Measurements from ENCODE around the gene NUTM1.
A peak's percentile ranks its signal among the peaks of the same experiment; 100 is the strongest.

Gene NUTM1

DNA sequence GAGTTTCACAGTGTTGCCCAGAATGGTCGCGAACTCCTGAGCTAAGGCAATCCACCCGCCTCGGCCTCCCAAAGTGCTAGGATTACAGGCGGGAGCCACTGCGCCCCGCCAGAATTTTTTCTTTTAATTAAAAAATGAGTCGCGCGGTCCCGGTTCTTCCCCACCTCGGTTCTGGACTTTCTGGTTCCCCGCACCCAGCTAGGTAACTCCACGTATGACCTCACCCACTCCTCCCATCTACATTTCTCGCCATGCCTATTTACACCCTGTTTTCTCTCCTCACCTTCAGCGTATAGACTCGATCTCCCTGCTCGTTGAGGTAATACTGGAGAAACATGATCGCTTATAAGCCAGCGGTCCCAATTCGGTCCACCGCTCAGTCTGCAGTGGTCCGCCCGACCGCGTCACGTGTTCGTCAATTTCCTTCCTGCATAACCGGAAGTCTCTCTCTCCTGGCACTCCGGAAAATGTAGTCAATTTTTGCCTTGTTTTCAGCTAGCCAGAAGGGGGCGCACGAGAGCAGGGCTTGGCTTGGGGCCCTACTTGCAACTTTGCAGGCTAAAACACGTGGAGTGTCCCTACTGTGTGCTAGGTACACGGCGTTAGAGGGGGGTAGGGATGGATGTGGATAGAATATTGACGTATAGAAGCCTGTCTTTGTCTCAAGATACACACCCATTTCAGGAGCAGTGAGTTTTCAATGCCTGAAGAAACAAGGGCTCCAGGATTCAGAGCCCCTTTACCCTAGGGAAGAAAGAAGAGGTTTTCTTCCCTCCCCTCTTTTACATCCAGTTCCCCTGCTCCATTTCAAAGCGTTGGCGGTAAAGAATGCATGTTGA, at the start of gene NUTM1, which contains the start of gene NOP10:
Gene NUTM1, plus strand, starts transcription at position 579 of the 839 bp plus-strand sequence. CDS start 382 bp downstream, outside the sequence.
Gene NOP10, minus strand, starts transcription at position 400 of the 839 bp plus-strand sequence. Its CDS starts 63 bp downstream, at position 337.
- DNase-seq (ENCODE audit: low read depth): peak; percentile 94

GRCh38 chr15:34297059-34297458, 46.1 kb upstream of the NUTM1 start:
- DNase-seq (ENCODE audit: low read depth): peak; percentile 7

- no peak for DNase-seq (ENCODE audit: low read depth)
Measured at GRCh38 chr15:34301058-34301457, 42.1 kb upstream of the NUTM1 start.

GRCh38 chr15:34304613-34305012, 38.5 kb upstream of the NUTM1 start:
- DNase-seq (ENCODE audit: low read depth): peak; percentile 76

GRCh38 chr15:34311563-34311962, 31.6 kb upstream of the NUTM1 start:
- DNase-seq (ENCODE audit: low read depth): no peak

DNA sequence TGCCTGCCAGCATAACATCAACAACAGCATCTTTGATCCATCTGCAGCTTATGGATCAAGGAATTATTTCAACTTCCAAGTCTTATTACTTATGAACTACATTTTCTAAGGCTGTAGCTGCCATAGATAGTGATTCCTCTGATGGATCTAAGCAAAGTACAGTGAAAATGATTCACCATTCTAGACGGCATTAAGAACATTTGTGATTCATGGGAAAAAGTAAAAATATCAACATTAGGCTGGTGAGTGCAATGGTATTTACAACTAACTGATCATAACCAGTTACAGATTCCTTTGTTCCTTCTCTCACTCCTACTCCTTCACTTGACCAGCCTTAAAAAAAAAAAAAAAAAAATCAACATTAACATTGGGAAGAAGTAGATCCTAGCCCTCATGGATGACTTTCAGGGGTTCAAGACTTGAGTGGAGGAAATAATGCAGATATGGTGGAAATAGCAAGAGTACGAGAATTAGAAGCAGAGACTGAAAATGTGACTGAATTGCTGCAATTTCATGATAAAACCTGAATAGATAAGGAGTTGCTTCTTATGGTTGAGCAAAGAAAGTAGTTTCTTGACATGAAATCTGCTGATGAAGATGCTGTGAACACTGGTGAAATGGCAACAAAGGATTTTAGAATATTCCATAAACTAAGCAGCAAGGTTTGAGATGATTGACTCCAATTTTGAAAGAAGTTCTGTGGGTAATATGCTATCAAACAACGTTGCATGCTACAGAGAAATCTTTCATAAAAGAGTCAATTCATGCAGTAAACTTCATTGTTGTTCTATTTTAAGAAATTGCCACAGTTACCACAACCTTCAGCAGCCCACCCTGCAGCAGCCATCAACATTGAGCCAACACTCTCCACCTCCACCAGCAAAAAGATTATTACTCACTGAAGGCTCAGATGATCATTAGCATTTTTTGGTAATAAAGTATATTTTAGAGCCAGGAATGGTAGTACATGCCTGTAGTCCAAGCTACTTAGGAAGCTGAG, 28.3 kb upstream of the NUTM1 start:
- DNase-seq (ENCODE audit: low read depth): no peak

- DNase-seq (ENCODE audit: low read depth): peak; percentile 68
Measured at GRCh38 chr15:34318277-34319079, 24.6 kb upstream of the NUTM1 start.

- DNase-seq (ENCODE audit: low read depth): no peak
Measured at GRCh38 chr15:34323217-34323616, 19.9 kb upstream of the NUTM1 start.

DNA sequence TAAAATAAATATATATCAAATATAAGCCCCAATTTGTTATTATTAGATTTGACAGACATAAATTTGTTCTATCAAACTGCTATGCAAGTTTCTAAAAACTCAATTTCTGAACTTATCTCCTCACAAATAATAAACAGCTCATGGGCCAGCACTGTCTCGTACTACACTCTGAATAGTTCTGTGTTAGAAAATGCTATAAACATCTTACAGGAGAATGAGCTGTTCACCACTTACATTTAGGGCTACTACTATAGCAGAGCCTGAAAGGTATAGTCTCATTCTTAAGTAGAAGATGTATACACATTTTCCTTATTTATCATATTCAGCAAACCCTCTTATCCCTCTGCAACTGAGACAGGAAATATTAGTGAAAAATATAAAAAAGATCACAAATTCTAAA, 18.2 kb upstream of the NUTM1 start:
- DNase-seq (ENCODE audit: low read depth): no peak

GRCh38 chr15:34325368-34325767, 17.7 kb upstream of the NUTM1 start:
- DNase-seq (ENCODE audit: low read depth): no peak

- no peak for DNase-seq (ENCODE audit: low read depth)
Measured at GRCh38 chr15:34327906-34328305, 15.2 kb upstream of the NUTM1 start.

DNA sequence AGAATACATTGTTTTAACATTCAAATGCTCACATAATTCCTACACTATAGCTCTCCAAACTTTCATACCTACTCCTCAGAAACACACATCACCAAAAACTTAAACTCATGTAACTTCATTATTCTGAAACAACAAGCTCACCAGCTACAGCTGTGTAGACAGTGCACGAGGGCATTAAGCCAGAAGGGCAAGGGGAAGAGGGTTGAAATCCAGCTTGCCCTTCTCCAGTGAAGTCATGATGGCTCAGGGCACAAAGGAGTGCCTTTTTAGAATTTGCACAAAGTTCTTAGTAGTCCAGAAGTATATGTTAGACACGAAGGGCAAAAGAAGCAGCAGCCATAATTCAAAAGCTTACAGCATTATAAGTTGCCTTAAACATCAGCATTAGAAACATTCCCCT, 14.1 kb upstream of the NUTM1 start:
- DNase-seq (ENCODE audit: low read depth): no peak

- DNase-seq (ENCODE audit: low read depth): no peak
Measured at GRCh38 chr15:34330279-34330678, 12.8 kb upstream of the NUTM1 start.

DNA sequence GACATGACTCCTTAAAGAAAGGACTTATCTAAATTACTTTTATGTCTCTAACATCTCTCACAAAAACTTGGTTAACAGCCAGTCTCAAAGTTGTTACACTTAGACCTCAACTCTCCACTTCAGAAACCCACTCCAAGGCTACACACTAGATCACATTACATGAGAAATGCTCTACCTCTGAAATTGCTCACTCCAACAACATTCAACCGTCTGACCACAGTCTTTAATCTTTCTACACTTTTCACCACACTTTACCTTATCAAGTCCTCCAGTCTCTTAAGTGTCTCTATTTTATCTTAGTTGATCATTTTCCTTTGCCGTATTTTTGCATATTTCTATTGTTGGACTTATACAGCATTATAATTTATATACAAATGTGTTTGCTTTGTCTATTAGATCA, 11.3 kb upstream of the NUTM1 start:
- peak; percentile 51 for DNase-seq (ENCODE audit: low read depth)

- no peak for DNase-seq (ENCODE audit: low read depth)
Measured at GRCh38 chr15:34332553-34333120, 10.5 kb upstream of the NUTM1 start.

DNA sequence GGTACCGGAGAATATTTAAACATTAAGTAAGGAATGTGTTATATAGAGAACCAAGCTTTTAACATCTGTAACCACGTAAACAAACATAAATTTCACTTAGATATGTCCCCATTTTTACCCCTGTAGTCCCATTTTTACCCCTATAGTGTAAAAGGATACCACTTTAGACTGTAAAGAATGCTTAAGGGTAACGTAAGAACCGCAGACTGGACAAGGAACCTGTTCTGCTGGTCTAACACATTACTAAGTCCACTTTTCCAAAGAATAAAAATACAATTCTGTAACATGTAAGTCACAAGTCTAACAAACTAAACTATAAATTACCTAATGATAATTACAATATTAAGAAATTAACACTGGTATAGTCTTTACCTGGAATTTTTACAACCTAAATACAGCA, 8.4 kb upstream of the NUTM1 start:
- no peak for DNase-seq (ENCODE audit: low read depth)

DNA sequence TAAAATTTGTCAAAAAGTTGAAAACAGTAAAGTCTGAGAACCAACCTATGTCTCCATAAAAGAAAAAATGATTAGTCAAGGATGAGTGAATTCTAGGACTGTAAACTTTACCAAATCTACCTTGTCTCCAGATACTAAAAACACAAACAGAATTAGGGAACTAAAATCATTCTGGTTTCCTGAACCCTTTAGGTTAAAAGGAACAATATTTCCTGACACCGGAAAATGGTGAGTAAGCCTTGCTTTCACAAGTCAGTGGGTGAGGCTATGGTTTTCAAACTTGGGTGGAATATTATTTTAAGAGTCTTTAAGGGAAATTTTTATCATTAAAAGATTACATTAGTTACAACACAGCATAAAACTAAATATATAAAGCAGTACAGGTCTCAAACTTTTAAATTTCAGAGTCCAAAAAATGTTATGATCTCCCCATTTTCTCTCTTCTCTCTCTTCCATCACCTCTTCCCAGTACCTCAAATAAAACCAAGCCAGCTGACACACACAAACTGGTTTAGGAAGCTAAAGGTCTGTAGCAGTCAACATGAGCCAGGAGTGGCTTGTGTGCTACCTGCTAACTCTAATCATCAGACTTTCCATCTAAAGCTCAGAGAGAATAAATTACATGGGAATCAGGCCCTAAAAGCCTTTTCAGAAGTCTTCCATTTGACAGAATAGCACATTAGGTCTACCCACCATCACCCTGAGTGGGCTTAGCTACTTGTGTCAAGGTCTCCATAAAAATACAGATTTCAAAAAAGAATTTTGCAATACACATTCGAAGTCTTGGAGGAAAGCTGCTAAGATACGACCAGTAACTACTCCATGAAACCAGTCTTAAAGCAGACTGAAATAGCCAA, 7.7 kb upstream of the NUTM1 start:
- DNase-seq (ENCODE audit: low read depth): peak; percentile 42

- no peak for DNase-seq (ENCODE audit: low read depth)
Measured at GRCh38 chr15:34336231-34336990, 6.7 kb upstream of the NUTM1 start.

GRCh38 chr15:34336991-34337556, 6.0 kb upstream of the NUTM1 start:
- DNase-seq (ENCODE audit: low read depth): no peak

All from iris pigment epithelial cell (primary cell).